Measurements from ENCODE around the gene CPB1. TPM values are rescaled to one million over a fixed set of nuclear protein-coding genes. Genes with fewer than 3 reads are reported as not detected.

CPB1 gene
- total and polyA plus RNA-seq, 2 of the 8 experiments (the other 6 are each of a cell fraction or from before 2014, with no cell fraction given), result not detected

DNA sequence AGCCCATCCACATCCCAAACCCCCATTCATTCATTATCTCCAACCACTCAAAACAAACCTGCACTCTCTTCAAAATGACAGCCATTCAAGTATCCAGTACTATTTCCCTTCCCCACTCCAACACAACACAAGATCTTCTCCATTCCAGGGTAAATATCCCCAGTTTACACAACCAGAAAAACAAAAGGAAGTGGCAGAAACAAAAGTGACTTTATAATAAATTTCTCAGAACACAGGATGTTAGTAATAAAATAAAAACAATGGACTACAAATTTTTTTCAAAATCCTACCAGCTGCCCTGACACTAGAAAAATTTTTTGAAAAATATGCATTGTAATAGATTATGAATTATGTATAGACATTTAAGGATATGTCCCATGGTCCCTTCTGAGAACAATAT is 51.6 kb downstream of the CPB1 start:
- Histone ChIP-seq H2BK120ac (replicated peaks; ENCODE audit: low read depth, low read length) (no peak overlapping the region), H3K79me2 (ENCODE audit: control insufficient read depth in 1 of 2, insufficient read depth in 2 of 2, low read length in 2 of 2) (no peaks in the 10 kb centered on the region), H3K27ac (ENCODE audit: low read depth, low read length) (no peak overlapping the region), H3K14ac (ENCODE audit: insufficient read length) (no peak overlapping the region), H3K4me3 (ENCODE audit: extremely low read depth in 1 of 4, insufficient read depth in 2 of 4, low read depth in 3 of 4, low read length in 4 of 4) (no peak overlapping the region), H4K20me1 (replicated peaks in 1 of 2; ENCODE audit: control insufficient read depth in 1 of 2, insufficient read depth in 2 of 2, low read length in 2 of 2) (no peaks in the 10 kb centered on the region), H3K4ac (replicated peaks; ENCODE audit: insufficient read length, low read depth, low read length) (no peak overlapping the region), H3K23me2 (ENCODE audit: low read depth, low read length) (no peaks in the 10 kb centered on the region), H2BK5ac (ENCODE audit: low read depth, low read length) (no peak overlapping the region), H4K8ac (ENCODE audit: extremely low read depth, insufficient read depth, low read length) (no peak overlapping the region), H2BK12ac (ENCODE audit: low read depth, low read length) (no peak overlapping the region), H2AFZ (ENCODE audit: low read length) (no peak overlapping the region), H3K23ac (ENCODE audit: insufficient read length) (no peak overlapping the region), H3K79me1 (ENCODE audit: low read depth, low read length) (no peaks in the 10 kb centered on the region), H3K36me3 (ENCODE audit: control insufficient read depth in 2 of 4, insufficient read depth in 4 of 4, low read length in 3 of 4) (no peaks in the 10 kb centered on the region), H2BK15ac (ENCODE audit: low read length) (no peak overlapping the region), H4K91ac (replicated peaks; ENCODE audit: insufficient read length, low read length) (no peak overlapping the region), H3K4me1 (replicated peaks in 1 of 4; ENCODE audit: control insufficient read depth in 3 of 4, insufficient read depth in 4 of 4, low read length in 3 of 4) (no peaks in the 10 kb centered on the region), H3K9me3 (ENCODE audit: insufficient read depth in 2 of 2, low read depth in 1 of 2, low read length in 1 of 2) (no peaks in the 10 kb centered on the region), H3K4me2 (ENCODE audit: insufficient read depth in 1 of 2, low read depth in 2 of 2, low read length in 2 of 2) (no peak overlapping the region), H4K5ac (ENCODE audit: insufficient read length, low read depth, low read length) (no peak overlapping the region), H3K56ac (replicated peaks; ENCODE audit: insufficient read length, low read depth, low read length) (no peak overlapping the region), H3K9ac (replicated peaks in 1 of 4; ENCODE audit: extremely low read depth in 1 of 4, low read depth in 3 of 4, low read length in 3 of 4) (no peak overlapping the region), H2BK20ac (ENCODE audit: low read length) (no peak overlapping the region), H3K27me3 (replicated peaks in 1 of 4; ENCODE audit: control insufficient read depth in 3 of 4, extremely low read depth in 1 of 4, insufficient read depth in 3 of 4, low read length in 3 of 4) (no peaks in the 10 kb centered on the region), H2AK5ac (ENCODE audit: low read depth, low read length) (no peak overlapping the region), H3K18ac (ENCODE audit: extremely low read depth, low read length) (no peak overlapping the region)
- FAIRE-seq, result no peak
- POLR2A ChIA-PET (ENCODE audit: partially characterized antibody), result no interaction called here
- CTCF ChIA-PET (ENCODE audit: partially characterized antibody), result interaction anchor here (1.2 to 5.6 kb wide), 8 partner anchors 9 to 152 kb away, joined by 3 to 41 read pairs (median 16); no protein-coding TSS in a partner anchor
- DNase-seq (ENCODE audit: low read depth in 1 of 2, low spot score in 2 of 2), result no peak
- TF ChIP-seq KDM1A (IDR thresholded peaks at IDR 0.05; ENCODE audit: borderline replicate concordance, low read length) (no peak), SIX5 (IDR thresholded peaks at IDR 0.05; ENCODE audit: low read depth, low read length) (no peak), CTBP2 (IDR thresholded peaks at IDR 0.05; ENCODE audit: borderline replicate concordance, insufficient read depth, insufficient read length, low read length) (no peak), ATF2 (IDR thresholded peaks at IDR 0.05; ENCODE audit: low read length) (no peak), SUZ12 (IDR thresholded peaks at IDR 0.05; ENCODE audit: low read length) (no peak), RFX5 (IDR thresholded peaks at IDR 0.05; ENCODE audit: borderline replicate concordance, low read depth, low read length) (no peak), PHF8 (conservative IDR thresholded peaks at IDR 0.05; ENCODE audit: low read depth, low read length) (no peak), SIN3A (conservative IDR thresholded peaks at IDR 0.05 in 1 of 2, IDR thresholded peaks at IDR 0.05 in 1 of 2; ENCODE audit: low read depth in 1 of 2, low read length in 2 of 2) (no peak), EZH2 (IDR thresholded peaks at IDR 0.05; ENCODE audit: low read depth, low read length, severe bottlenecking) (no peak)
- TF ChIP-seq, protein P1, sequence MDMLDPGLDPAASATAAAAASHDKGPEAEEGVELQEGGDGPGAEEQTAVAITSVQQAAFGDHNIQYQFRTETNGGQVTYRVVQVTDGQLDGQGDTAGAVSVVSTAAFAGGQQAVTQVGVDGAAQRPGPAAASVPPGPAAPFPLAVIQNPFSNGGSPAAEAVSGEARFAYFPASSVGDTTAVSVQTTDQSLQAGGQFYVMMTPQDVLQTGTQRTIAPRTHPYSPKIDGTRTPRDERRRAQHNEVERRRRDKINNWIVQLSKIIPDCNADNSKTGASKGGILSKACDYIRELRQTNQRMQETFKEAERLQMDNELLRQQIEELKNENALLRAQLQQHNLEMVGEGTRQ (IDR thresholded peaks at IDR 0.05; ENCODE audit: low read length), result no peak
